OCI-LY1 (cell line): Measurements from ENCODE around the gene CTNND2.
"Not testable (repeated sequence)": the region's sequence is repeated elsewhere in the genome, so short reads cannot be mapped to it uniquely, and the experiment has no call there.

ENCODE experiments used
- H2AFZ ChIP-seq: fragments of 200-600 bp; sonication (generic), shearing (Covaris generic); 2 replicates; pipeline ENCODE4 v1.6.0; 2014; ENCODE audit warnings: antibody characterized with exemption, mild to moderate bottlenecking, low read length
- H3F3A ChIP-seq: fragments of 200-600 bp; sonication (generic), shearing (Covaris generic); 2 replicates; pipeline ENCODE4 v1.6.0; 2014; ENCODE audit warnings: mild to moderate bottlenecking, antibody characterized with exemption, low read length, moderate library complexity; ENCODE audit not compliant: insufficient read depth
- H3K27ac ChIP-seq: fragments of 200-600 bp; sonication (generic); 2 replicates; pipeline ENCODE4 v1.5.1; 2014; ENCODE audit warnings: low read length, mixed run types, mild to moderate bottlenecking, low read depth; ENCODE audit not compliant: poor library complexity, severe bottlenecking
- H3K27me3 ChIP-seq: fragments of 200-600 bp; sonication (generic); 2 replicates; pipeline ENCODE4 v1.6.0; 2014; ENCODE audit warnings: antibody characterized with exemption, mild to moderate bottlenecking, low read length, moderate library complexity; ENCODE audit not compliant: insufficient read depth
- H3K36me3 ChIP-seq: fragments of 200-600 bp; sonication (generic); 2 replicates; pipeline ENCODE4 v1.6.1; 2014; ENCODE audit warnings: mild to moderate bottlenecking, antibody characterized with exemption, low read length, moderate library complexity, mixed read lengths; ENCODE audit not compliant: insufficient read depth
- H3K4me1 ChIP-seq: fragments of 200-600 bp; sonication (generic); 2 replicates; pipeline ENCODE4 v1.5.1; 2014; ENCODE audit warnings: mild to moderate bottlenecking, low read length, moderate library complexity; ENCODE audit not compliant: insufficient read depth, severe bottlenecking
- H3K4me2 ChIP-seq: fragments of 200-600 bp; sonication (generic), shearing (Covaris generic); 2 replicates; pipeline ENCODE4 v1.6.1; 2014; ENCODE audit warnings: low read length
- H3K4me3 ChIP-seq: fragments of 200-600 bp; sonication (generic); 2 replicates; pipeline ENCODE4 v1.5.1; 2014; ENCODE audit warnings: low read length, low read depth, mild to moderate bottlenecking, mixed read lengths; ENCODE audit not compliant: poor library complexity, severe bottlenecking
- H3K79me2 ChIP-seq: fragments of 200-600 bp; shearing (Covaris generic); 2 replicates; pipeline ENCODE4 v1.6.1; 2016; ENCODE audit warnings: mixed run types, low read length, mixed read lengths; ENCODE audit not compliant: insufficient read depth
- H3K9ac ChIP-seq: fragments of 200-600 bp; sonication (generic), shearing (Covaris generic); 2 replicates; pipeline ENCODE4 v1.6.1; 2014; ENCODE audit warnings: mild to moderate bottlenecking, low read length, mixed read lengths
- H3K9me2 ChIP-seq: fragments of 200-600 bp; sonication (generic), shearing (Covaris generic); 2 replicates; pipeline ENCODE4 v1.6.1; 2014; ENCODE audit warnings: low read depth, mild to moderate bottlenecking, low read length, mixed read lengths
- H3K9me3 ChIP-seq: fragments of 200-600 bp; shearing (Covaris generic); 2 replicates; pipeline ENCODE4 v1.6.1; 2014; ENCODE audit warnings: low read length, mixed read lengths
- H4K20me1 ChIP-seq: fragments of 200-600 bp; sonication (generic), shearing (Covaris generic); 2 replicates; pipeline ENCODE4 v1.6.0; 2016; ENCODE audit warnings: mild to moderate bottlenecking, low read length; ENCODE audit not compliant: insufficient read depth
- CTCF ChIP-seq: fragments of 200-600 bp; sonication (generic), shearing (Covaris generic); IDR thresholded peaks from 2 replicates; pipeline ENCODE4 v1.5.1; 2017; ENCODE audit warnings: mild to moderate bottlenecking, antibody characterized with exemption, low read length, moderate library complexity, mixed read lengths
- EZH2 ChIP-seq: fragments of 200-600 bp; sonication (generic), shearing (Covaris generic); IDR thresholded peaks from 2 replicates; pipeline ENCODE4 v1.8.0; 2017; ENCODE audit warnings: borderline replicate concordance, mixed run types, mild to moderate bottlenecking, antibody characterized with exemption, low read length, moderate library complexity, mixed read lengths

CTNND2 gene

GRCh38 chr5:11322133-11322532 lies 582.1 kb downstream of the CTNND2 start:
- H2AFZ ChIP-seq, result no peak overlapping the region
- no peaks in the 10 kb centered on the region for H3K9me2 ChIP-seq
- no peak overlapping the region for H3K9ac ChIP-seq
- no peaks in the 10 kb centered on the region for H3K36me3 ChIP-seq
- H3K4me1 ChIP-seq, result no peaks in the 10 kb centered on the region
- no peaks in the 10 kb centered on the region for H3F3A ChIP-seq
- H3K4me2 ChIP-seq, result no peak overlapping the region
- no peak overlapping the region for H3K27ac ChIP-seq
- H3K9me3 ChIP-seq, result no peaks in the 10 kb centered on the region
- H3K4me3 ChIP-seq, result no peak overlapping the region
- no peaks in the 10 kb centered on the region for H4K20me1 ChIP-seq
- no peak for TF ChIP-seq EZH2
- no peak for TF ChIP-seq CTCF
- no peaks in the 10 kb centered on the region for H3K79me2 ChIP-seq
- H3K27me3 ChIP-seq, result no peaks in the 10 kb centered on the region

- no peak overlapping the region for H3K27ac ChIP-seq
Measured at GRCh38 chr5:11319836-11320580, 584.2 kb downstream of the CTNND2 start.

GRCh38 chr5:11313694-11314093 lies 590.6 kb downstream of the CTNND2 start:
- not testable (repeated sequence) for H3K27me3 ChIP-seq, H3K4me1 ChIP-seq, H4K20me1 ChIP-seq, H3K9ac ChIP-seq, H3K79me2 ChIP-seq, H3K4me2 ChIP-seq, H3K4me3 ChIP-seq, H3K9me2 ChIP-seq, H3F3A ChIP-seq, H3K27ac ChIP-seq, H3K9me3 ChIP-seq, H3K36me3 ChIP-seq, H2AFZ ChIP-seq

More at GRCh38 chr5:11319836-11320580, 584.2 kb downstream of the CTNND2 start:
- Histone ChIP-seq H3K9ac (no peak overlapping the region), H3K36me3 (no peaks in the 10 kb centered on the region), H3F3A (no peaks in the 10 kb centered on the region), H2AFZ (no peak overlapping the region), H3K27me3 (no peaks in the 10 kb centered on the region), H3K9me2 (no peaks in the 10 kb centered on the region), H3K4me1 (no peaks in the 10 kb centered on the region), H3K4me3 (no peak overlapping the region), H3K79me2 (no peaks in the 10 kb centered on the region), H3K4me2 (no peak overlapping the region), H4K20me1 (no peaks in the 10 kb centered on the region), H3K9me3 (no peaks in the 10 kb centered on the region)
- no peak for TF ChIP-seq EZH2
- TF ChIP-seq CTCF, result no peak

GRCh38 chr5:11311731-11312130 lies 592.5 kb downstream of the CTNND2 start:
- no peaks in the 10 kb centered on the region for H3K4me1 ChIP-seq
- H3K4me2 ChIP-seq, result no peak overlapping the region
- no peaks in the 10 kb centered on the region for H3K79me2 ChIP-seq
- H3K27me3 ChIP-seq, result no peaks in the 10 kb centered on the region
- no peaks in the 10 kb centered on the region for H3K36me3 ChIP-seq
- no peak overlapping the region for H3K4me3 ChIP-seq
- no peak overlapping the region for H3K27ac ChIP-seq
- H3F3A ChIP-seq, result no peaks in the 10 kb centered on the region
- no peaks in the 10 kb centered on the region for H3K9me2 ChIP-seq
- TF ChIP-seq CTCF (no peak), EZH2 (no peak)
- no peak overlapping the region for H3K9ac ChIP-seq
- no peaks in the 10 kb centered on the region for H3K9me3 ChIP-seq
- H4K20me1 ChIP-seq, result no peaks in the 10 kb centered on the region
- H2AFZ ChIP-seq, result no peak overlapping the region
